GM12878 (cell line): ENCODE results near the gene PRRC1. TPM values are rescaled to one million over a fixed set of nuclear protein-coding genes. Genes with fewer than 3 reads are reported as not detected.
A peak's percentile ranks its signal among the peaks of the same experiment; 100 is the strongest.

Experiments
- ASH2L ChIP-seq: fragments of 300-600, 200-600 bp; sonication (generic); IDR thresholded peaks from 2 replicates; pipeline ENCODE4 v1.6.1; 2017; ENCODE audit warnings: low read depth, mild to moderate bottlenecking, borderline replicate concordance
- CBFB ChIP-seq: IDR thresholded peaks from 2 replicates; pipeline ENCODE4 v1.6.1; 2016; ENCODE audit warnings: antibody characterized with exemption, low read depth
- CREM ChIP-seq: IDR thresholded peaks from 2 replicates; pipeline ENCODE4 v1.6.1; 2014; ENCODE audit warnings: antibody characterized with exemption, low read depth
- ETV6 ChIP-seq, 2 experiments: fragments of 450-650 bp in 1 of 2; IDR thresholded peaks in 1 of 2; conservative IDR thresholded peaks in 1 of 2; 2 replicates each; pipeline ENCODE4 v1.6.1; 2014; ENCODE audit warnings: antibody characterized with exemption in 1 of 2, borderline replicate concordance in 1 of 2, low read depth in 1 of 2, mild to moderate bottlenecking in 1 of 2, moderate library complexity in 1 of 2
- FOXM1 ChIP-seq: IDR thresholded peaks from 2 replicates; pipeline ENCODE4 v1.6.1; 2012; ENCODE audit warnings: low read depth, mild to moderate bottlenecking, inconsistent platforms, low read length, moderate library complexity
- GABPA ChIP-seq: IDR thresholded peaks from 2 replicates; pipeline ENCODE4 v1.6.1; 2014; ENCODE audit warnings: antibody characterized with exemption, low read depth, mild to moderate bottlenecking, inconsistent platforms
- IRF4 ChIP-seq: IDR thresholded peaks from 2 replicates; pipeline ENCODE4 v1.6.1; 2011; ENCODE audit warnings: low read depth, low read length
- JUNB ChIP-seq: IDR thresholded peaks from 2 replicates; pipeline ENCODE4 v1.6.1; 2016; ENCODE audit warnings: antibody characterized with exemption, mild to moderate bottlenecking
- JUND ChIP-seq: IDR thresholded peaks from 2 replicates; pipeline ENCODE4 v1.6.1; 2012; ENCODE audit warnings: low read depth, mild to moderate bottlenecking, low read length, improper control_type of control experiment, moderate library complexity
- KLF5 ChIP-seq: fragments of 450-650 bp; IDR thresholded peaks from 2 replicates; pipeline ENCODE4 v1.6.1; 2014; ENCODE audit warnings: mild to moderate bottlenecking; ENCODE audit not compliant: partially characterized antibody
- MTA2 ChIP-seq: fragments of 450-650 bp; IDR thresholded peaks from 2 replicates; pipeline ENCODE4 v1.6.1; 2016; ENCODE audit warnings: low read depth, mild to moderate bottlenecking, moderate library complexity
- RFX5 ChIP-seq: IDR thresholded peaks from 2 replicates; pipeline ENCODE4 v1.6.1; 2011; ENCODE audit warnings: low read depth, low read length, improper control_type of control experiment
- STAT1 ChIP-seq: fragments of 450-650 bp; conservative IDR thresholded peaks from 2 replicates; pipeline ENCODE4 v1.6.1; 2014; ENCODE audit warnings: antibody characterized with exemption, mild to moderate bottlenecking
- STAT3 ChIP-seq: IDR thresholded peaks from 2 replicates; pipeline ENCODE4 v1.6.1; 2011; ENCODE audit warnings: low read depth, low read length, improper control_type of control experiment
- TBL1XR1 ChIP-seq: IDR thresholded peaks from 2 replicates; pipeline ENCODE4 v1.6.1; 2012; ENCODE audit warnings: low read depth, low read length, improper control_type of control experiment
- TCF3 ChIP-seq: IDR thresholded peaks from 2 replicates; pipeline ENCODE4 v1.6.1; 2012; ENCODE audit warnings: low read depth, mild to moderate bottlenecking, low read length, borderline replicate concordance; ENCODE audit not compliant: insufficient read depth
- ZBED1 ChIP-seq: IDR thresholded peaks from 2 replicates; pipeline ENCODE4 v1.6.1; 2016; ENCODE audit warnings: borderline replicate concordance
- ZNF384 ChIP-seq: IDR thresholded peaks from 2 replicates; pipeline ENCODE4 v1.6.1; 2012; ENCODE audit warnings: low read depth, mild to moderate bottlenecking, low read length, improper control_type of control experiment, borderline replicate concordance
- ZSCAN29 ChIP-seq: fragments of 450-650 bp; IDR thresholded peaks from 2 replicates; pipeline ENCODE4 v1.6.1; 2017; ENCODE audit warnings: mild to moderate bottlenecking, moderate library complexity
- polyA plus RNA-seq, 11 experiments: library from polyadenylated mRNA; depleted of rRNA in 4 of 11; unstranded in 6 of 11; stranded (reverse) in 5 of 11; fragments of >200 nt; fragmentation: Nextera tagmentation in 4 of 11; fragmentation: Illumina TruSeq in 1 of 11; extraction: Ambion mirVana in 4 of 11; extraction: Trizol in 1 of 11; gene quantifications; 1 replicate in 1 of 11; 2 replicates in 10 of 11; pipeline versions ENCODE4 v1.2.1 to v1.2.3, GENCODE V29; 2011 to 2016; ENCODE audit warnings: inconsistent platforms in 2 of 11, missing spikeins in 2 of 11, low read depth in 1 of 11
- total RNA-seq, 4 experiments: library from RNA; depleted of rRNA in 3 of 4; stranded (reverse); fragments of >200 nt in 3 of 4; fragmentation: Illumina TruSeq in 1 of 4; extraction: Trizol in 1 of 4; gene quantifications; 2 replicates each; pipeline versions ENCODE4 v1.2.1 to v1.2.3, GENCODE V29; 2013 to 2021
- TF ChIP-seq, protein P1 (sequence below), 3 experiments: IDR thresholded peaks in 2 of 3; conservative IDR thresholded peaks in 1 of 3; 2 replicates each; pipeline ENCODE4 v1.5.1; 2011; ENCODE audit warnings: low read depth in 3 of 3, low read length in 3 of 3, mild to moderate bottlenecking in 3 of 3, control low read depth in 2 of 3, moderate library complexity in 2 of 3, inconsistent platforms in 1 of 3, mixed read lengths in 1 of 3; ENCODE audit not compliant: control insufficient read depth in 2 of 3, insufficient read depth in 1 of 3; ENCODE audit errors: extremely low read depth in 1 of 3
- TF ChIP-seq, protein P2 (sequence below): fragments of 450-650 bp; IDR thresholded peaks from 2 replicates; pipeline ENCODE4 v1.6.1; 2017; ENCODE audit warnings: mild to moderate bottlenecking, moderate library complexity
- TF ChIP-seq, protein P3 (sequence below): IDR thresholded peaks from 2 replicates; pipeline ENCODE4 v1.6.1; 2011; ENCODE audit warnings: borderline replicate concordance, low read depth, mild to moderate bottlenecking, moderate library complexity, low read length; ENCODE audit not compliant: insufficient read depth, poor library complexity, severe bottlenecking
- TF ChIP-seq, protein P4 (sequence below): fragments of 450-650 bp; IDR thresholded peaks from 2 replicates; pipeline ENCODE4 v1.6.1; 2016; ENCODE audit warnings: mild to moderate bottlenecking

PRRC1 gene
- total and polyA plus RNA-seq, 10 of the 15 experiments (the other 5 are each of a cell fraction or from before 2014, with no cell fraction given) = 19.0 to 54.5 (median 31.0) TPM

DNA sequence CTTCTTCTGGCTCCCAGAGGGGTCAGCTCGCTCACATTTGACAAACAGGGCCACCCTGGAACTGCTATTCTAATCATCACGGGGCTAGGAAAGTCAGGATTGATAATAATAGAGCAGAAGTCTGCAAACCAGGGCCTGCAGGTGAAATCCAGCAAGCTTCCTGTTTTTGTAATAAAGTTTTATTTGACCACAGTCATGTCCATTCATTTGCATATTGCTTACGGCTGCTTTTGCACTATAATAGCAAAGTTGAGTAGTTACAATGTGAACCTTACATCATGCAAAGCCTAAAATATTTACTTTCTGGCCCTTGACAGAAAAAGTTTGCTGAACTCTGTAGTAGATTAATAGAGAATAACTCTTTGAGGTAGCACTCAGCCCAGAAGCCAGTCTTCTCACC is 68.2 kb downstream of the PRRC1 start (continued):
- TF ChIP-seq, protein P1, sequence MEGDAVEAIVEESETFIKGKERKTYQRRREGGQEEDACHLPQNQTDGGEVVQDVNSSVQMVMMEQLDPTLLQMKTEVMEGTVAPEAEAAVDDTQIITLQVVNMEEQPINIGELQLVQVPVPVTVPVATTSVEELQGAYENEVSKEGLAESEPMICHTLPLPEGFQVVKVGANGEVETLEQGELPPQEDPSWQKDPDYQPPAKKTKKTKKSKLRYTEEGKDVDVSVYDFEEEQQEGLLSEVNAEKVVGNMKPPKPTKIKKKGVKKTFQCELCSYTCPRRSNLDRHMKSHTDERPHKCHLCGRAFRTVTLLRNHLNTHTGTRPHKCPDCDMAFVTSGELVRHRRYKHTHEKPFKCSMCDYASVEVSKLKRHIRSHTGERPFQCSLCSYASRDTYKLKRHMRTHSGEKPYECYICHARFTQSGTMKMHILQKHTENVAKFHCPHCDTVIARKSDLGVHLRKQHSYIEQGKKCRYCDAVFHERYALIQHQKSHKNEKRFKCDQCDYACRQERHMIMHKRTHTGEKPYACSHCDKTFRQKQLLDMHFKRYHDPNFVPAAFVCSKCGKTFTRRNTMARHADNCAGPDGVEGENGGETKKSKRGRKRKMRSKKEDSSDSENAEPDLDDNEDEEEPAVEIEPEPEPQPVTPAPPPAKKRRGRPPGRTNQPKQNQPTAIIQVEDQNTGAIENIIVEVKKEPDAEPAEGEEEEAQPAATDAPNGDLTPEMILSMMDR (IDR thresholded peaks at IDR 0.05 in 2 of 3, conservative IDR thresholded peaks at IDR 0.05 in 1 of 3; ENCODE audit: control insufficient read depth in 2 of 3, extremely low read depth in 1 of 3, insufficient read depth in 1 of 3, low read depth in 3 of 3, low read length in 3 of 3) = no peak
- no peak for TF ChIP-seq ZSCAN29
- TF ChIP-seq ETV6 (conservative IDR thresholded peaks at IDR 0.05 in 1 of 2, IDR thresholded peaks at IDR 0.05 in 1 of 2; ENCODE audit: borderline replicate concordance in 1 of 2, low read depth in 1 of 2) = no peak
- TF ChIP-seq, protein P2, sequence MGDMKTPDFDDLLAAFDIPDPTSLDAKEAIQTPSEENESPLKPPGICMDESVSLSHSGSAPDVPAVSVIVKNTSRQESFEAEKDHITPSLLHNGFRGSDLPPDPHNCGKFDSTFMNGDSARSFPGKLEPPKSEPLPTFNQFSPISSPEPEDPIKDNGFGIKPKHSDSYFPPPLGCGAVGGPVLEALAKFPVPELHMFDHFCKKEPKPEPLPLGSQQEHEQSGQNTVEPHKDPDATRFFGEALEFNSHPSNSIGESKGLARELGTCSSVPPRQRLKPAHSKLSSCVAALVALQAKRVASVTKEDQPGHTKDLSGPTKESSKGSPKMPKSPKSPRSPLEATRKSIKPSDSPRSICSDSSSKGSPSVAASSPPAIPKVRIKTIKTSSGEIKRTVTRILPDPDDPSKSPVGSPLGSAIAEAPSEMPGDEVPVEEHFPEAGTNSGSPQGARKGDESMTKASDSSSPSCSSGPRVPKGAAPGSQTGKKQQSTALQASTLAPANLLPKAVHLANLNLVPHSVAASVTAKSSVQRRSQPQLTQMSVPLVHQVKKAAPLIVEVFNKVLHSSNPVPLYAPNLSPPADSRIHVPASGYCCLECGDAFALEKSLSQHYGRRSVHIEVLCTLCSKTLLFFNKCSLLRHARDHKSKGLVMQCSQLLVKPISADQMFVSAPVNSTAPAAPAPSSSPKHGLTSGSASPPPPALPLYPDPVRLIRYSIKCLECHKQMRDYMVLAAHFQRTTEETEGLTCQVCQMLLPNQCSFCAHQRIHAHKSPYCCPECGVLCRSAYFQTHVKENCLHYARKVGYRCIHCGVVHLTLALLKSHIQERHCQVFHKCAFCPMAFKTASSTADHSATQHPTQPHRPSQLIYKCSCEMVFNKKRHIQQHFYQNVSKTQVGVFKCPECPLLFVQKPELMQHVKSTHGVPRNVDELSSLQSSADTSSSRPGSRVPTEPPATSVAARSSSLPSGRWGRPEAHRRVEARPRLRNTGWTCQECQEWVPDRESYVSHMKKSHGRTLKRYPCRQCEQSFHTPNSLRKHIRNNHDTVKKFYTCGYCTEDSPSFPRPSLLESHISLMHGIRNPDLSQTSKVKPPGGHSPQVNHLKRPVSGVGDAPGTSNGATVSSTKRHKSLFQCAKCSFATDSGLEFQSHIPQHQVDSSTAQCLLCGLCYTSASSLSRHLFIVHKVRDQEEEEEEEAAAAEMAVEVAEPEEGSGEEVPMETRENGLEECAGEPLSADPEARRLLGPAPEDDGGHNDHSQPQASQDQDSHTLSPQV = no peak
- TF ChIP-seq JUNB = no peak
- no peak for TF ChIP-seq JUND
- TF ChIP-seq MTA2 = no peak
- no peak for TF ChIP-seq ASH2L
- no peak for TF ChIP-seq RFX5
- TF ChIP-seq IRF4 = no peak
- no peak for TF ChIP-seq STAT3
- TF ChIP-seq ZBED1 = no peak; the same call in 1 of the 2 replicates
- no peak for TF ChIP-seq KLF5
- 0 out of 2 replicates have a peak, but pooled peaks have one; percentile 26 for TF ChIP-seq GABPA
- TF ChIP-seq, protein P3, sequence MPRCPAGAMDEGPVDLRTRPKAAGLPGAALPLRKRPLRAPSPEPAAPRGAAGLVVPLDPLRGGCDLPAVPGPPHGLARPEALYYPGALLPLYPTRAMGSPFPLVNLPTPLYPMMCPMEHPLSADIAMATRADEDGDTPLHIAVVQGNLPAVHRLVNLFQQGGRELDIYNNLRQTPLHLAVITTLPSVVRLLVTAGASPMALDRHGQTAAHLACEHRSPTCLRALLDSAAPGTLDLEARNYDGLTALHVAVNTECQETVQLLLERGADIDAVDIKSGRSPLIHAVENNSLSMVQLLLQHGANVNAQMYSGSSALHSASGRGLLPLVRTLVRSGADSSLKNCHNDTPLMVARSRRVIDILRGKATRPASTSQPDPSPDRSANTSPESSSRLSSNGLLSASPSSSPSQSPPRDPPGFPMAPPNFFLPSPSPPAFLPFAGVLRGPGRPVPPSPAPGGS = no peak
- TF ChIP-seq TCF3 = no peak
- TF ChIP-seq STAT1 = no peak
- 0 out of 2 replicates have a peak, but pooled peaks have one; percentile 6 for TF ChIP-seq TBL1XR1
- TF ChIP-seq FOXM1 = peak; percentile 26; the same call in 1 of the 2 replicates
- TF ChIP-seq CBFB = peak; percentile 24; the same call in 1 of the 2 replicates
- TF ChIP-seq, protein P4, sequence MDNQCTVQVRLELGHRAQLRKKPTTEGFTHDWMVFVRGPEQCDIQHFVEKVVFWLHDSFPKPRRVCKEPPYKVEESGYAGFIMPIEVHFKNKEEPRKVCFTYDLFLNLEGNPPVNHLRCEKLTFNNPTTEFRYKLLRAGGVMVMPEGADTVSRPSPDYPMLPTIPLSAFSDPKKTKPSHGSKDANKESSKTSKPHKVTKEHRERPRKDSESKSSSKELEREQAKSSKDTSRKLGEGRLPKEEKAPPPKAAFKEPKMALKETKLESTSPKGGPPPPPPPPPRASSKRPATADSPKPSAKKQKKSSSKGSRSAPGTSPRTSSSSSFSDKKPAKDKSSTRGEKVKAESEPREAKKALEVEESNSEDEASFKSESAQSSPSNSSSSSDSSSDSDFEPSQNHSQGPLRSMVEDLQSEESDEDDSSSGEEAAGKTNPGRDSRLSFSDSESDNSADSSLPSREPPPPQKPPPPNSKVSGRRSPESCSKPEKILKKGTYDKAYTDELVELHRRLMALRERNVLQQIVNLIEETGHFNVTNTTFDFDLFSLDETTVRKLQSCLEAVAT = no peak; the same call in 1 of the 2 replicates
- no peak for TF ChIP-seq ZNF384
- 0 out of 2 replicates have a peak, but pooled peaks have one; percentile 20 for TF ChIP-seq CREM
